ENCODE data around the gene XRCC4.

The XRCC4 gene

DNA sequence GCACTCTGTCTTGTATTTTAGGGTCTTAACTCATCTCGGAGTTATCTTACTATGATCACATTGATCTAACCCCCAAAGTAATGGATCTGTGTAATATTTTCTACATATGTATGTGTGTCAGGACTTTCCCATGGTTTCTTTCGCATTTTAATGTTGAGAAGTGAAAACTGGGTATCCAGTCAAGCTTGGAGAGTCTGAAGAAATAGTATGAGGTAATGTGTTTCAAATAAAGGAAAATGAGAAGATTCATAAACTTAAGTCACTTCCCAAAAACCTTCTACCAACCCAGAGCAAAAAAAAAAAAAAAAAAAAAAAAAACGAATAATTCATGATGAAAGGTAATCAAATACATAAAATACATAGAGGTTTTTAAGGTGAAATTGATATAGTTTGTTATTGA lies 206.4 kb downstream of the XRCC4 start:
- H3K27me3 ChIP-seq (ENCODE audit: control insufficient read depth, insufficient read depth, low read length): no peaks in the 10 kb centered on the region
- H3K4me2 ChIP-seq (ENCODE audit: low read length): no peak overlapping the region
- H3K4me1 ChIP-seq (ENCODE audit: control insufficient read depth, insufficient read depth, low read length): peaks cover 17% of the 10 kb centered on the region
- H3K4me3 ChIP-seq (ENCODE audit: low read length): no peak overlapping the region
- H3K36me3 ChIP-seq (ENCODE audit: insufficient read depth, low read length): no peaks in the 10 kb centered on the region
- H3K9ac ChIP-seq (ENCODE audit: low read depth, low read length): no peak overlapping the region
- no peaks in the 10 kb centered on the region for H3K9me3 ChIP-seq (replicated peaks; ENCODE audit: low read length)

DNA sequence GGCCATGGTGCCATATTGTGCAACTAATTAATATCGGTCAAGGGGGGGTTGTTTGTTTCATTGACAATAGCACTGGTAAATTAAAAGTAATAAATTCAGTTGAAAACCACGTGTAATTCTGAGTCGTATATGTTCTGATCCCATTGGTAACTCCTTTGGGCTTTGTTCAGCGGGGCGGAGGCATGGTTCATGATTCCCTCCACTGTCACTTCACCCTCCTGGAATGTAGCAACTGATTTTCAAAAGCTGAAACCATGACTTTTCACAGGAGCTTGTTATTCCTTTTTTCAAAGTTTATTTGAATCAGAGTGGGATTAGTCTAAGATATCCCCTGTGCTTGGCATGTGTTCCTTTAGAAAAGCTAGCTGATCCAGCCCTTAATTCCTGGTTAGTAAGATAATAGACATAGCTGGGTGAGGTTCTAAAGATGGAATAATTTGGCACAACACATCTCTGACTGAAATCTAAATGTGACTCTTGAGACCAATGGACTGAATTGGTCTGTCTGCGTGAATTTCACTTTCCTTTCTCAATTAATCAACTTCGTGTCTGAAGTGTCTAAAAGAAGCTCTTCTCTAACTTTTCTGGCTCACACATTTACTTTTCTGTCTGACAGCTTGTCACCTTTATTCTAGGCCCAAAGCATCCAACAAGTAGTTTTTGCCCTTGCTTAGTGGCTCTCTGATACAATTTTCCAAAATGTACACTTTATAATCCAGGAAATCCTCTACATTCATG lies 208.5 kb downstream of the XRCC4 start:
- H3K4me2 ChIP-seq (ENCODE audit: low read length): no peak overlapping the region
- H3K9ac ChIP-seq (ENCODE audit: low read depth, low read length): no peak overlapping the region
- peaks cover 15% of the 10 kb centered on the region for H3K4me1 ChIP-seq (ENCODE audit: control insufficient read depth, insufficient read depth, low read length)
- H3K4me3 ChIP-seq (ENCODE audit: low read length): no peak overlapping the region
- H3K36me3 ChIP-seq (ENCODE audit: insufficient read depth, low read length): no peaks in the 10 kb centered on the region
- H3K9me3 ChIP-seq (replicated peaks; ENCODE audit: low read length): no peaks in the 10 kb centered on the region
- no peaks in the 10 kb centered on the region for H3K27me3 ChIP-seq (ENCODE audit: control insufficient read depth, insufficient read depth, low read length)

DNA sequence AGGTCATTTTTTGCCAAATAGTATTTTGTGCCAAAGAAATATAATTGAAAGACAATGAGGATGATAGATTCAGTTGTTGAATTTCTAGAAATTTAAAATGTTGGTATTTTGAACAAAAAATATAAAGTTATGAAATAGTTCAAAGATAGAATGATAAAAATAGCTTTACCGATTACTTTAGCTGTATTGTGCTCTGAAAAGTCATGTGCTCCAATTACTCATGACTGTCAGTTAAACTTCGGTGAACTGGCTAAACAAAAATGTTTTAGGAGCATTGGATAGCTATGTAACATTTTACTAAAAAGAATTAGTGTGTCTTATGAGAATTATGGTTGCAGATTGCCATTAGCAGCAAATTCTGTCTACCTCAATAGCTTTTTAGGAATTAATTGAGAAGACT lies 216.9 kb downstream of the XRCC4 start:
- no peaks in the 10 kb centered on the region for H3K27me3 ChIP-seq (ENCODE audit: control insufficient read depth, insufficient read depth, low read length)
- no peak overlapping the region for H3K9ac ChIP-seq (ENCODE audit: low read depth, low read length)
- no peaks in the 10 kb centered on the region for H3K36me3 ChIP-seq (ENCODE audit: insufficient read depth, low read length)
- no peak overlapping the region for H3K4me3 ChIP-seq (ENCODE audit: low read length)
- no peaks in the 10 kb centered on the region for H3K4me1 ChIP-seq (ENCODE audit: control insufficient read depth, insufficient read depth, low read length)
- no peaks in the 10 kb centered on the region for H3K9me3 ChIP-seq (replicated peaks; ENCODE audit: low read length)
- H3K4me2 ChIP-seq (ENCODE audit: low read length): no peak overlapping the region

DNA sequence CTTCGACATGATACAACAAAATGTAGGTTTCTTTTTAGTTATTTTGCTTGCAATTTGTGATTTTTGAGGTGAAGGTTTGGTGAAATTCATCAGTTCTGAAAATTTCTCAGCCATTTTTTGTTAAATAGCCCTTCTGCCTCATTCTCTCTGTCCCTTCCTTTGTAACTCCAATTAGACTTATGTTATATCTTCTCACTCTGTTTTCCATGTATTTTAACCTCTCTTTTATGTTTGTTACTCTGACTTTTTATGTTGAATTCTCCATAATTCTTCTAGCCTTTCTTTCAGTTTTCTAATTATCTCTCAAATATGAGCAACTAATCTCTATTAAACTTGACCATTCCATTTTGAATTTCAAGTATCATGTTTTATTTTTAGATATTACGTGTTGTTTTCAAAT lies 222.0 kb downstream of the XRCC4 start:
- Histone ChIP-seq H3K36me3 (ENCODE audit: insufficient read depth, low read length) (no peaks in the 10 kb centered on the region), H3K4me2 (ENCODE audit: low read length) (no peak overlapping the region), H3K4me3 (ENCODE audit: low read length) (no peak overlapping the region)

DNA sequence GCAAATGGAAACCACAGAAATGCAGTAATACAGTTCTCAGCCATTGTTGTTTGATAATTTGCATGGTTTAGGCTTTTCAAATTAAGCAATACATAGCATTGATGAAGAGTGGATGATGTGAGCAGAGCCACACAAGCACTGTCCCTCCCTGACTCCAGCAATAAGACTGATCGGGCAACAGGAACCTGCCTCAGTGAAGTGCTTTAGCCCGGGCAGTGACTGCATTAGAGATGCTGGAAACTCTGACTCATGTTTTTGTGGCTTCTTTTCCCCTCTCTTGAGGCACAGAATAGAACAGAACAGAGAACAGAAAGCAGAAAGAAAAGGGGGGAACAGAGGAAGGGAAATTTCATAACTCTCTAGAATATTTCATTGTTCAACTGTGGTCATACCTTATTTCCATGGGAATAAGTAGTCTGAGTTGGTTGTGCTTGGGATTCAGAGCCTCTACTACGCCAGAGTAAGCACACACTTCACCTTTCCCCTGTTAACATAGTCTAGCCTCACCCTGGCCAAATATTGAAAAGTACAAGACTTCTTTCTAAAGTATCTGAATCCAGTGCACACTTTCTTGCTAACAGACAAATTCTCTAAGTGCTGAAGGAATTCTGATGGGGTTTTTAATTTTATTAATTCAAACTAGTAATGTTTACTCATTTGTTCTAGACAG lies 229.4 kb downstream of the XRCC4 start:
- no peaks in the 10 kb centered on the region for H3K36me3 ChIP-seq (ENCODE audit: insufficient read depth, low read length)
- no peak overlapping the region for H3K9ac ChIP-seq (ENCODE audit: low read depth, low read length)
- peaks cover 12% of the 10 kb centered on the region for H3K4me1 ChIP-seq (ENCODE audit: control insufficient read depth, insufficient read depth, low read length)
- no peak overlapping the region for H3K4me2 ChIP-seq (ENCODE audit: low read length)
- H3K27me3 ChIP-seq (ENCODE audit: control insufficient read depth, insufficient read depth, low read length): no peaks in the 10 kb centered on the region
- H3K9me3 ChIP-seq (replicated peaks; ENCODE audit: low read length): no peaks in the 10 kb centered on the region
- no peak overlapping the region for H3K4me3 ChIP-seq (ENCODE audit: low read length)

More for the DNA sequence above, 222.0 kb downstream of the XRCC4 start:
- Histone ChIP-seq H3K9me3 (replicated peaks; ENCODE audit: low read length) (no peaks in the 10 kb centered on the region), H3K4me1 (ENCODE audit: control insufficient read depth, insufficient read depth, low read length) (no peaks in the 10 kb centered on the region), H3K9ac (ENCODE audit: low read depth, low read length) (no peak overlapping the region), H3K27me3 (ENCODE audit: control insufficient read depth, insufficient read depth, low read length) (no peaks in the 10 kb centered on the region)

DNA sequence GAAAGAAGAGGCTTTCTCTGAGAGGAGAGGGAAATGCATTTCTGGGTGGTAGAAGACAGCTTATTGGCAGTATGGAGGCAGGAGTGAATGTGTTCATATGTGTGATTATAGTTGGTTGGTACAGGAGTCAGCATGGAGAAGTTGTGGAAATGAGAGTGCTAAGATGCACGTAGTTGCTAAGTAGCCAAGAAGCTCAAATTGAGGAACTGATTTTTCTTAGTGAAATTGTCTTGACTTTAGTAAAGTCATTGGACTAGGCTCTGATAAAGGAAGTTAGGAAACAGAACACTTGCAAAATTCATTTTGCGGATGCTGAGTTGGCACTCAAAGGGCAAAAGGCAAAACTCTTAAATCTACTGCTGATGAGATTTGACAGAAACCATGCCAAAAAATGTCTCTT lies 235.3 kb downstream of the XRCC4 start:
- Histone ChIP-seq H3K9me3 (replicated peaks; ENCODE audit: low read length) (no peaks in the 10 kb centered on the region), H3K4me2 (ENCODE audit: low read length) (no peak overlapping the region), H3K9ac (ENCODE audit: low read depth, low read length) (no peak overlapping the region), H3K36me3 (ENCODE audit: insufficient read depth, low read length) (no peaks in the 10 kb centered on the region), H3K4me1 (ENCODE audit: control insufficient read depth, insufficient read depth, low read length) (no peaks in the 10 kb centered on the region), H3K27me3 (ENCODE audit: control insufficient read depth, insufficient read depth, low read length) (no peaks in the 10 kb centered on the region), H3K4me3 (ENCODE audit: low read length) (no peak overlapping the region)

DNA sequence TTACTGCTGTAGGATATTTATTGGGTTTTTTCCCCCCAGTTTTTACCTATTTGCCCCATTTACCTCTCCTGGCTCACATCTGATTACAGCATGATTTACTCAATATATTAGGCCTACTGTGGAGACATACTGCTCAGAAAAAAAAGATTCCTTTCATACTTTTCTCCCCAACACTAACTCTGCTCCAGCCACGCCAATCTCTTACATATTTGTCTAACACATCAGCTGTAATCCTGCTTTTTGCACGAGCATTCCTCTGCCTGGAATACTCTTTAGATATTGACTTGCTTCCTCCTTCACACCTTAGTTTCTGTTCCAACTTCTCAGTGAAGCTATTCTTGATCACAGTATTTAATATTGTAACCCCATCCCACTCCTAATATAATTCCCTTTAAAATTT lies 236.1 kb downstream of the XRCC4 start:
- Histone ChIP-seq H3K9me3 (replicated peaks; ENCODE audit: low read length) (no peaks in the 10 kb centered on the region), H3K36me3 (ENCODE audit: insufficient read depth, low read length) (no peaks in the 10 kb centered on the region), H3K4me2 (ENCODE audit: low read length) (no peak overlapping the region), H3K4me1 (ENCODE audit: control insufficient read depth, insufficient read depth, low read length) (no peaks in the 10 kb centered on the region), H3K27me3 (ENCODE audit: control insufficient read depth, insufficient read depth, low read length) (no peaks in the 10 kb centered on the region), H3K4me3 (ENCODE audit: low read length) (no peak overlapping the region), H3K9ac (ENCODE audit: low read depth, low read length) (no peak overlapping the region)

DNA sequence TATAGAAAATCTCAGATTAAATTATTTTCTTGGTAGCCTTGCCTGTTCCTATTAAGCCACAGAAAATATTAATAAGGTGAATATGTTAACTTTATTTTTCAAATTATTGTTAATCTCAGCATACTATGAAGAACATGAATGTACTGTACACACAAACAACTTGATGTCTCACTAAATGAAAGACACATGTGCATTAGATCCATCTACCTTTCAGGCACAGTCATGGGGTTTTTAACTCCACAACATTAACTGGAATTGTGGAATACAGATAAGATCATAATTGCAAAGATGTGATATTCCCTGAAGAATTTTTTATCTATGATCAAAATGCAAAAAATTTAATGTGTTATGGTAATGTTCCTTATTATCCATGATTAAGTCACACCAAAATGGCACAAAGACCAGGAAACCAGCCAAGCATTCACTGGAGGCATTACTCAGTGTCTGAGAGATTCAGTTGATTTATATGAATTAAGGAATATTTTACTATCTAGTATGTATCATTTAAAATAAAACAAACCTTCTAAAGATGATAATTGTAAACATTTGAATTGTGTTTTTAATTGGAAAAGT lies 244.2 kb downstream of the XRCC4 start:
- Histone ChIP-seq H3K4me3 (ENCODE audit: low read length) (no peak overlapping the region), H3K36me3 (ENCODE audit: insufficient read depth, low read length) (no peaks in the 10 kb centered on the region), H3K9me3 (replicated peaks; ENCODE audit: low read length) (no peaks in the 10 kb centered on the region), H3K4me2 (ENCODE audit: low read length) (no peak overlapping the region), H3K4me1 (ENCODE audit: control insufficient read depth, insufficient read depth, low read length) (peaks cover 3% of the 10 kb centered on the region), H3K27me3 (ENCODE audit: control insufficient read depth, insufficient read depth, low read length) (no peaks in the 10 kb centered on the region), H3K9ac (ENCODE audit: low read depth, low read length) (no peak overlapping the region)

DNA sequence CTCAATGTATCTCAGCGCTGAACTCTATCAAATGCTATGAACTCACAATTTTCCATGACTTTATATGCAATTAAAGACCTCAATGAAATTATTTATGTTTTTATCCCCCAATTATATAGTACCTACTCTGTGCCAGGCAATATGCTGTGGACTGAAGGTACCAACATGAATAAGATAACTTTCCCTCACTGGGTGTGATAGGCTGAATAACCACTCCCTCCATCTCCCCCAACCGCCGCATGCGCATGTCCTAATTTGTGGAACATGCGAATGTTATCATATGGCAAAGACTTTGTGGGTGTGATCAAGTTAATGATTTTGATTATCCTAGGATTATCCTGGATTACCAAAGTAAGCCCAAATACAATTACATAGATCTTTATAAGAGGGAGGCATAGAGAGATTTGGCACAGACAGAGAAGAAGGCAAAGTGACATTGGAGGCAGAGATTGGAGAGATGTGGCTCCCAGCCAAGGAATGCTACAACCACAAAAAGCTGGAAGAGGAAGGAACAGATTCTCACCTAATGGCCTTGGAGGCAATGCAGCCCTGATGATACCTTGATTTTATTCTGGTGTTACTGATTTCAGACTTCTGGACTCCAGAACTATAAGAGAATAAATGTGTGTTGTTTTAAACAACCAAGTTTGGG lies 245.1 kb downstream of the XRCC4 start:
- H3K4me3 ChIP-seq (ENCODE audit: low read length): no peak overlapping the region
- no peak overlapping the region for H3K9ac ChIP-seq (ENCODE audit: low read depth, low read length)
- no peak overlapping the region for H3K4me2 ChIP-seq (ENCODE audit: low read length)
- no peaks in the 10 kb centered on the region for H3K27me3 ChIP-seq (ENCODE audit: control insufficient read depth, insufficient read depth, low read length)
- no peaks in the 10 kb centered on the region for H3K9me3 ChIP-seq (replicated peaks; ENCODE audit: low read length)
- no peaks in the 10 kb centered on the region for H3K36me3 ChIP-seq (ENCODE audit: insufficient read depth, low read length)
- peaks cover 3% of the 10 kb centered on the region for H3K4me1 ChIP-seq (ENCODE audit: control insufficient read depth, insufficient read depth, low read length)

DNA sequence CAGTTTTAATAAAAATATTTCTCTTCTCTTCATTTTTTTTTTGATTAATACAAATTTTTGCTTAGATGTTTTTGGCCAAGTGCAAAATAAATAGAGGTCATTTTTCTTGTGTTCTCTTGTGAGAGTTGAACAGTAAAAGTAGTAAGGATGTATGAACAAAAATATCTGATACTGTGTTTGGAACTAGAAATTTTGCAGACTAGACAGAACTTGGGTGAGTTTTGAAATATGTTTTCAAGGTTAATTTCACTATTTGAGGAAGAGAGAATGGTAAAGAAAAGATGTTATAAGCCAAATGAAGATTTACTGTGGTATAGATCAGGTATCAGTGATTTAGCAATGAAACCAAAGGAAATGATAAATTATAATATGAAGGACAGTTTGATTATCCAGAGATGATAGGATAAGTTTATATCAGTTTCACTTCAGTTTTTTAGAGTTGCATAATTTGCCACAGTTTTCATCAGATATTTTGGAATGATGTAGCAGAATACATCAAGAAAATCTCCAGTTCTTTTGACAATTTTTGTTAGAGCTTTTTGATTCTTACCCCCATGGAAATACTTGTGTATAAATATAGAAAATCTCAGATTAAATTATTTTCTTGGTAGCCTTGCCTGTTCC lies 246.3 kb downstream of the XRCC4 start:
- Histone ChIP-seq H3K4me3 (ENCODE audit: low read length) (no peak overlapping the region), H3K27me3 (ENCODE audit: control insufficient read depth, insufficient read depth, low read length) (no peaks in the 10 kb centered on the region), H3K36me3 (ENCODE audit: insufficient read depth, low read length) (no peaks in the 10 kb centered on the region), H3K4me2 (ENCODE audit: low read length) (no peak overlapping the region), H3K4me1 (ENCODE audit: control insufficient read depth, insufficient read depth, low read length) (peaks cover 3% of the 10 kb centered on the region), H3K9me3 (replicated peaks; ENCODE audit: low read length) (no peaks in the 10 kb centered on the region), H3K9ac (ENCODE audit: low read depth, low read length) (no peak overlapping the region)

DNA sequence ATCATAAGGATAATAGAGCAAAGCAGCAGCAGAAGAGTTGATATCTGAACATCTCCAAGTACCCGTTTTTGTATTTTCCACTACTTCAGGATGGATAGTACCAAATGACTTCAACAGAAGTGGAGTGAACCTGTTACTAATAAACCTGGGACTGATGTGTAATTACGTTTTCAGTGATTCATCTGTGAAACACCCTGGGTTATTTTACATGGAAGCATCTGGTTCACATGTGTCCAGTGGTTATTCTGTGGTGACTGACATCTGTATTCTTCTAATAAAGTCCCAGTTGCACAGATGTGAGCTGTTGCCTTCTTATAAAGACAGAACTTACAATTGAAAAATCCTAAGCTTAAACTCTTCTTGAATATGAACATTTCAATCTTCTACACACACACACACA lies 254.5 kb downstream of the XRCC4 start:
- no peaks in the 10 kb centered on the region for H3K36me3 ChIP-seq (ENCODE audit: insufficient read depth, low read length)
- H3K9me3 ChIP-seq (replicated peaks; ENCODE audit: low read length): no peaks in the 10 kb centered on the region
- H3K4me3 ChIP-seq (ENCODE audit: low read length): no peak overlapping the region
- no peaks in the 10 kb centered on the region for H3K4me1 ChIP-seq (ENCODE audit: control insufficient read depth, insufficient read depth, low read length)
- H3K9ac ChIP-seq (ENCODE audit: low read depth, low read length): no peak overlapping the region
- H3K27me3 ChIP-seq (ENCODE audit: control insufficient read depth, insufficient read depth, low read length): no peaks in the 10 kb centered on the region
- no peak overlapping the region for H3K4me2 ChIP-seq (ENCODE audit: low read length)
